Vagina (tissue), 2 donors: ENCODE data around the gene ODAD3. TPM values are rescaled to one million over a fixed set of nuclear protein-coding genes. Genes with fewer than 3 reads are reported as not detected.

Source experiments
- DNase-seq, 2 donors: peaks; one replicate each; pipeline ENCODE4 v3.0.0-alpha.2; 2017; ENCODE audit errors: extremely low spot score in 2 of 2
- H3K27ac ChIP-seq: fragments of 200-600 bp; sonication (generic); one replicate; pipeline ENCODE4 v1.5.1; 2019
- H3K27me3 ChIP-seq: fragments of 200-600 bp; sonication (generic); one replicate; pipeline ENCODE4 v1.5.1; 2019
- H3K36me3 ChIP-seq, 2 donors: fragments of 200-600 bp; sonication (generic); one replicate each; pipeline ENCODE4 v1.5.1; 2017 to 2019
- H3K4me1 ChIP-seq: fragments of 200-600 bp; sonication (generic); one replicate; pipeline ENCODE4 v1.5.1; 2019
- H3K4me3 ChIP-seq, 2 donors: fragments of 200-600 bp; sonication (generic); 1 replicate in 1 of 2; 2 replicates in 1 of 2; pipeline ENCODE4 v1.5.1; 2016 to 2019
- H3K9me3 ChIP-seq: fragments of 200-600 bp; sonication (generic); one replicate; pipeline ENCODE4 v1.5.1; 2019
- CTCF ChIP-seq, 3 experiments: fragments of 450-650 bp in 2 of 3; fragments of 200-600 bp in 1 of 3; sonication (generic) in 1 of 3; IDR thresholded peaks; one replicate each; pipeline ENCODE4 v1.5.1; 2017 to 2019; ENCODE audit warnings: antibody characterized with exemption in 3 of 3, mild to moderate bottlenecking in 2 of 3, moderate library complexity in 2 of 3
- POLR2A ChIP-seq, 2 donors: fragments of 450-650 bp; IDR thresholded peaks; one replicate each; pipeline ENCODE4 v1.6.1; 2017; ENCODE audit warnings: antibody characterized with exemption in 2 of 2, mild to moderate bottlenecking in 2 of 2, moderate library complexity in 2 of 2
- POLR2AphosphoS5 ChIP-seq, 2 donors: sonication (generic); formaldehyde crosslinking; IDR thresholded peaks; one replicate each; pipeline ENCODE4 v1.9.0; 2017; ENCODE audit warnings: antibody characterized with exemption in 2 of 2, mild to moderate bottlenecking in 2 of 2, low read depth in 1 of 2; ENCODE audit not compliant: insufficient read depth in 1 of 2
- intact Hi-C: fragments of 100-400 bp; cut with DNase I; formaldehyde crosslinking; loops from one replicate; pipeline ENCODE4 v1.15.1; 2023
- total RNA-seq: library from RNA; depleted of rRNA; stranded (reverse); fragments of >200 nt; gene quantifications from one replicate; pipeline ENCODE4 v1.2.3, GENCODE V29; 2016

Gene ODAD3
- total RNA-seq, 1 donor from 2014 or later: not detected

- no peak for DNase-seq
- Histone ChIP-seq H3K27me3 (no peaks in the 10 kb centered on the region), H3K4me3 (no peak overlapping the region), H3K27ac (no peak overlapping the region), H3K4me1 (peaks cover 19% of the 10 kb centered on the region), H3K36me3 (no peaks in the 10 kb centered on the region), H3K9me3 (no peaks in the 10 kb centered on the region)
- no peak for TF ChIP-seq CTCF (IDR thresholded peaks at IDR 0.05)
- no peak for TF ChIP-seq POLR2A (IDR thresholded peaks at IDR 0.05)
- no peak for TF ChIP-seq POLR2AphosphoS5 (IDR thresholded peaks at IDR 0.05; ENCODE audit: insufficient read depth in 1 of 2, low read depth in 1 of 2)
- intact Hi-C loops: no loop called here
Observed at GRCh38 chr19:11387162-11388034, 47.5 kb downstream of the ODAD3 start.

- H3K4me3 ChIP-seq: no peak overlapping the region
- no peak for TF ChIP-seq CTCF (IDR thresholded peaks at IDR 0.05)
- no peak for TF ChIP-seq POLR2AphosphoS5 (IDR thresholded peaks at IDR 0.05; ENCODE audit: insufficient read depth in 1 of 2, low read depth in 1 of 2)
- TF ChIP-seq POLR2A (IDR thresholded peaks at IDR 0.05): no peak
- intact Hi-C loops: loop anchor here (5.0 kb wide), 1 partner anchor 38 kb away; no protein-coding TSS in a partner anchor
- H3K9me3 ChIP-seq: no peaks in the 10 kb centered on the region
- H3K36me3 ChIP-seq: no peaks in the 10 kb centered on the region
- peaks cover 39% of the 10 kb centered on the region for H3K4me1 ChIP-seq
- DNase-seq: no peak
- H3K27me3 ChIP-seq: no peaks in the 10 kb centered on the region
- no peak overlapping the region for H3K27ac ChIP-seq
Observed at GRCh38 chr19:11384778-11385129, 50.2 kb downstream of the ODAD3 start.

DNA sequence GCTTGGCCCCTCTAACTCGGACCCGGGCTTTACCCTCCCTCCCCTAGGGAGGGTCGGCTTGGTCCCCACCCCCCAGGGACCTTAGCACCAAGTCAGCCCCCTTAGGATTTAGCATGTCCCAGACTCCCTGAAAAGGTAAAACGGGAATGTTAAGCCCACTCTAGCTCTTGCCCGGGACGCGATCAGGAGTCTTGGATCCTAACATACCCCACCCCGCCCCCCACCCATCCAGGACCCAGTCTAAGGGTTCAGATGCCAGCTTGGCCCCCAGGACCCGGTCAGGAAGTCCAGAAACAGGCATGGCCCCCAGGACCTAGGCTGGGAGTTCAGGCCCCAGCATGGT, 51.2 kb downstream of the ODAD3 start:
- intact Hi-C loops: loop anchor here (5.0 kb wide), 1 partner anchor 39 kb away; no protein-coding TSS in a partner anchor
- Histone ChIP-seq H3K27ac (peak overlapping the region; percentile 42), H3K36me3 (no peaks in the 10 kb centered on the region), H3K27me3 (no peaks in the 10 kb centered on the region), H3K4me3 (peak overlapping the region; percentile 34 to 36), H3K4me1 (peaks cover 47% of the 10 kb centered on the region), H3K9me3 (no peaks in the 10 kb centered on the region)
- no peak for DNase-seq
- TF ChIP-seq CTCF (IDR thresholded peaks at IDR 0.05): no peak
- no peak for TF ChIP-seq POLR2AphosphoS5 (IDR thresholded peaks at IDR 0.05; ENCODE audit: insufficient read depth in 1 of 2, low read depth in 1 of 2)
- no peak for TF ChIP-seq POLR2A (IDR thresholded peaks at IDR 0.05)

DNA sequence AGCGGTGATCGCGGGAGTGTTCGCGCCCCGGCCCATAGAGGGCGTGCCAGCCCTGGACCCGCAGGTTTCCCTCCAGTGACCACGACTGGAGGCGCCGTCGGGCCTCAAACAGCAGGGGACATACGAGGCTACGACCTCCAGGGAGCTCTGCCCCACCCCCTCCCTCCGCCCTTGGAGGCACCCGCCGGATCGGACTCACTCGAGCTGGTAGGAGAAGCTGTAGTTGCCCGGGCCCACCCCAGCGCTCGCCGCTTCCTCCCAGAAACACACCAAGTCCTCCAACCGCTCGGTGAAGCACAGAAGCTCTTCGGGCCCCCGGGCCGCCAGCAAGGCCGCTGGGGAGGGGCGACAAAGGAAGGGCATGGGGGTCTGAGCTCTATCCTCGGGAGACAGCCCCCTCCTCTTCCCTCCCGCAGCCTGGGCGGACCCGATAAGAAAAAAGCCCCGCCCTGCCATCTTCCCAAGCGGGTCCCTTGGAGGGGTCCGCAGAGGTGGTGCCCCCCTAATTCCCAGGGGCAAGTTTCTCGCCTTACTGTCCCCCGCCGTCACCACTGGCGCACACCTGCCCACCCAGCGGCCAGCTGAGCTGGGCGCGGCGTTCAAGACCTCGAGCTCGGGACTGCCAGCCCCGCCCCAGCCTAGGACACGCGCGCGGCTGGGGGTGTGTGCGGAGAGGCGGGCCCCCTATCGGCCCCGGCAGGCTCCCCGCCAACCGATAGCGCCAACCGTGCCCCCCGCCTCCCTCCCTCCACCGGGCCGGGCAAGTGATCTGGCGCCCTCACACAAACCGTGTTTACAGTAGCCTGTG, 51.8 kb downstream of the ODAD3 start:
- DNase-seq: no peak
- no peaks in the 10 kb centered on the region for H3K9me3 ChIP-seq
- peaks cover 53% of the 10 kb centered on the region for H3K4me1 ChIP-seq
- intact Hi-C loops: loop anchor here (5.0 kb wide), 1 partner anchor 39 kb away; no protein-coding TSS in a partner anchor
- H3K27ac ChIP-seq: peak overlapping the region; percentile 42
- no peaks in the 10 kb centered on the region for H3K36me3 ChIP-seq
- TF ChIP-seq CTCF (IDR thresholded peaks at IDR 0.05) (peak in 1 of 3 experiments; percentile 43), POLR2AphosphoS5 (IDR thresholded peaks at IDR 0.05; ENCODE audit: insufficient read depth in 1 of 2, low read depth in 1 of 2) (no peak)
- H3K27me3 ChIP-seq: no peaks in the 10 kb centered on the region
- peak overlapping the region; percentile 34 to 36 for H3K4me3 ChIP-seq
